HG02970 (cell line): ENCODE measurements around the gene PDE4B.

Experiments
- ATAC-seq: cut with Tn5 transposase; IDR thresholded peaks from one replicate; pipeline ENCODE4 v1.9.1; 2021; ENCODE audit warnings: mild to moderate bottlenecking, moderate library complexity, moderate number of reproducible peaks; ENCODE audit not compliant: unreplicated experiment, low FRiP score

Gene PDE4B

GRCh38 chr1:66167267-66167666 lies 374.6 kb downstream of the PDE4B start:
- ATAC-seq, result no peak

DNA sequence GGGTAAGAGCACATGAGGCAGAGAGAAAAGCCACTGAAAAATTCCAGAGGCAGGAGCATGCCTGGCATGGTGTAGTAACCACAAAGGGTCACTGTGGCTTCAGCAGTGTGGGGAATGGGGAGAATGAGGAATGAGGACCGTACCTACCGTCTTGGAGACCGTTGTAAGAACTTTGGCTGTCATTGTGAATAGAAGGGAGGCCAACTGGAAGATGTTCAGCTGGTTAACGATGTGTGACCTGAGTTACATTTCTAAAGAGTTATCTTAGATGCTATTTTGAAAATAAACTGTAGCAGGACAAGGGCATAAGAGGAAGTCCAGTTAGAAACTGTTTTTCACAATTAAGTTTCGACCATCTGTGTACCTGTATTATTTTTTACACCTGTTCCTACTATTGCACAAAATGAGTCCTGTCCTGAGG lies 375.8 kb downstream of the PDE4B start:
- ATAC-seq, result no peak

GRCh38 chr1:66168948-66169671 lies 376.4 kb downstream of the PDE4B start:
- no peak for ATAC-seq

GRCh38 chr1:66172272-66172671 lies 379.6 kb downstream of the PDE4B start:
- no peak for ATAC-seq

DNA sequence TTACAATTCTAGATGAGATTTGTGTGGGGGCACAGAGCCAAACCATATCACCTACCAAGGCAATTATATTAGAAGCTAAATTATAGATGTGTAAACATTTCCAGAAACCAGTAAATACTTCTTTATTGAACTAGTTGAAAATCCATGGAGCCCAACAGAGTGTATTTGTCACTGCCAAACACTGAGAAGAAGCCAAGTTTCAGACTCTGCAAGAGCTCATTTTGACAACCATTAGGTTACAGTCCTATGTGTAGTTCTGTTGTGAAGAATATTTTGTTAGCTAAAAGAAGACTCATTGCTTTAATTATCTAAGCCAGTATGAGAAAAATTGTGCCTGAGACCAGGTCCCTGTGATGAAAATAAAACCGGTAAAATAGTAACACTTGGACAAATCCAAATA lies 382.4 kb downstream of the PDE4B start:
- no peak for ATAC-seq

DNA sequence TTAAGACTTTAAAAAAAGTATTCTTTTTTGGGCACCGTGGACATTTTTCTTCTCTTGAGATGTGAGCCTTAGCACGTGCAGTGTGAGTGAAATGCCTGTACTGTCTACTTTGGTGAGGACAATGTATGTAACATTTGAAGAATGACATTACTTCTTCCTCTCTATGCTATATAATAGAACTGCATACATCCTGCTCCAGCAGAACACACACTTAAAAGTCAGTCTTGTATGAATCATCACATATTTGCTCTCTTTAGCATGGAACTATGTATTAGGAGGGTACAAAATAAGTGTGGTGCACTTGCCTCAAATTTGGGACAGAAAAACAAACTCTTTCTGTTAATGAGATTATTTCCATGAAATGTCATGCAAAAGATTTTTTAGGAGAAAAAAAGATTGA lies 382.9 kb downstream of the PDE4B start:
- ATAC-seq, result no peak

DNA sequence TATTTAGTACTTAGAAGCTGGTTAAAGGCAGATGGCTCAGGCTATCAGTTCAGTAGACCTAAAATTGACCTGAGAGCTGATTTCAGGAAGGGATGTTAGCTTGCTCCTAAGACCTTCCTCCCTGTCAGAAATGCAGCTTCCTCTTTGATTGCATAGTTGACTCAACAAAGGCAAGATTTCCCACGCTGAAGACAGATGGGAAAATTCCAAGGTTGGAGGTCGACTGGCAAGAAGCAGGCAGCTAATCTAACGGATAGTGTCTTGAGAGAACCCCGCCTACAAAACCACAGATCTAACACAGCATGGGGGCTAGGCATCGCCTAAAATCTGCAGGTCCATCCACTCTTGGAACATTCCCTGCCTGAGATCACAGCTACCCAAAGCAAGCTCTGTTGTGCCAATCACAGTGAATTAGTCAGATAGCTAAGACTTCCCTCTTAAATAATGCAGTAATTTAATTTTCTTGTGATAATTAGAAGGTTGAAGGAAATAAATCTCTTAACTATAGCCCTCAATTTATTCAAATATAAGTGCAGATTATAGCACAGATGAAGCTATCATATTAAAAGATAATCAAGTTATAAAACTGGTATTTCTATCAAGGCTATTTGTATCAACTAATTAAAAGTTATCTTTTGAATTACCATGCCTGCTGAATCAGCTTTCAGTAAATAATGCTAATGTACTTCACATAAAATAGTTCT lies 383.5 kb downstream of the PDE4B start:
- no peak for ATAC-seq

GRCh38 chr1:66176832-66177231 lies 384.1 kb downstream of the PDE4B start:
- ATAC-seq, result no peak

DNA sequence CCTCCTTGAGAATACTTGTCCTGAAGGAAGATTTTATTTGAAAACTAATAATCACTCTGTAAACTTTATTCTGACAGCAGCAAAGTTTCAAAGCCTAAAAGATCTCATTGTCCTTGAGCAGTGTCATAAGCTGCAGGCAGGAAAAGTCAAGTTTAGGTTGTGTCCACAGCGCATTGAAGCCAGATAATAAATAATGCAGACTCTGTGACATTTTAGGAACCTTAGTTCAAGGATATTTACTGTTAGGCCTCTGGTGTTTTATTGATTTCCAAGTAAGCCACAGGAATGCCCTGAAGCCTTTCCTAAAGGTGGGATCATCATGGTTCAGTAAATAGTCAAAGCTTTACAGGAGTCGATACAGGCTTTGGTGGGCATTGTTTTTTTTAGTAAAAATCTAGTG lies 384.8 kb downstream of the PDE4B start:
- no peak for ATAC-seq

- ATAC-seq, result no peak
Observed at GRCh38 chr1:66182026-66182425, 389.3 kb downstream of the PDE4B start.

DNA sequence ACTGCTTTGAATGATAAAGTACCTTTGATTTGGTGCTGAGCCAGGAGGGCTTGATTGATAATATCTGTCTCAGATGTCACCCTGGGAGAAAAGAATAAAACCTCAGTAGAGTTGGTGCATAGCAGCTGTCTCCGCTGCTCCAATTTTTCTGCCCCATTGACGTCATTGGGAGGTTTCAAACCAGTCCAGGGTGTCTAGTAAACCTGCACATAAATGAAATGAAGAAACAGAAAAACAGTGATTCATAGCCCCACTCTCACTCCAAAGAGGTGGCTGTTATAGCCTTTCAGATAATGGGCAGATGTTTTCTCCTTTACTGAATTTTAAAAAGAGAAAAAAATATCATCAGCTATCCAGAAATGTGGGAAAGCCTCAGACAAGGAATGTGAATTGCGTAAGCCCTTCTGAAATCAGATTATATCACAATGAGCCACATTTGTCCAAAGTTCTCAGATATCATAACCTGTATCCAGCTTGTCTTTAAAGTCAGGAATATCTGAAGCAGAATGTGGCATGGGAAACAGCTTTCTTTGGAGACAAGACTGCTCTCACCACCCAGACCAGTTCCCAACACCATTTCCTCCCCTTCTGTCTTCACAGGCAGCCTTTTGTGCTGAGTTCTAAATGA lies 390.0 kb downstream of the PDE4B start:
- ATAC-seq, result no peak

- no peak for ATAC-seq
Observed at GRCh38 chr1:66183400-66183799, 390.7 kb downstream of the PDE4B start.

GRCh38 chr1:66197120-66197519 lies 404.4 kb downstream of the PDE4B start:
- ATAC-seq, result no peak

GRCh38 chr1:66197785-66198184 lies 405.1 kb downstream of the PDE4B start:
- no peak for ATAC-seq

- no peak for ATAC-seq
Observed at GRCh38 chr1:66206563-66207144, 414.0 kb downstream of the PDE4B start.

GRCh38 chr1:66207484-66207883 lies 414.8 kb downstream of the PDE4B start:
- no peak for ATAC-seq

DNA sequence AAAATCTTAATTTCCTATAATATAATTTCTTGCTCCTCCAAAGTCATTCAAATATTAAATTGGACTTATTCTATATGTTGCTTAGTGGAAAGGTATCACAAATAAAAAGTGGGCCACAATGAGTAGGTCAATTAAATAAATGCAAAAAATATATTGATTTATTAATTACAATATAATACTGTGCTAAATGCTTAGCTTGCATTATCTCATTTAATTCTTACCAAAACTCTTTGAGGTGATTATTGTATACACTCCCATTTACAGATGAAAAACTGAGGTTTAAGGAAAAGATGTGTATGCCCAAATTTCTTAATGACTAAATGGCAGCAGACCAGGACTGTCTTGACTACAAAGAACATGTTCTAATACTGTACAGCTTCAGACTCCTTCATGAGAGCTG lies 415.9 kb downstream of the PDE4B start:
- no peak for ATAC-seq

GRCh38 chr1:66210635-66211244 lies 418.0 kb downstream of the PDE4B start:
- ATAC-seq, result no peak

GRCh38 chr1:66211521-66211920 lies 418.8 kb downstream of the PDE4B start:
- ATAC-seq, result no peak

DNA sequence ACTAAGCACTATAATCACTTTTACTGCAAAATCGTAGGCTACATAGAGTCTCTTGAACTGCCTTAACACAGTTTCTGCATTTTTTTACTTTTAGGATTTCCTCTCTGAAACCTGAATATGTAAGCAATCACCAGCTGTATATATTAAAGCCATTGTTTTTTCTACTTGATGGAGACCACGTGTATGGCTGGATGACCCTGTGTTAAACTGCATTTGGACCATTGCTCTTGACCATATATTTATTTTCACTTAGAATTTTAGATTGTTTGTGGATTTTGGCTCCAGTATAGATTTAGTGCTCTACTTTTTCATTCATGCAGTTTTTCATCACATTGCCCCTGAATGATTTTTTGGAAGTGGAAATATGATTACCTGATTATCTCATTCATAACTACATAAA lies 420.8 kb downstream of the PDE4B start:
- no peak for ATAC-seq

DNA sequence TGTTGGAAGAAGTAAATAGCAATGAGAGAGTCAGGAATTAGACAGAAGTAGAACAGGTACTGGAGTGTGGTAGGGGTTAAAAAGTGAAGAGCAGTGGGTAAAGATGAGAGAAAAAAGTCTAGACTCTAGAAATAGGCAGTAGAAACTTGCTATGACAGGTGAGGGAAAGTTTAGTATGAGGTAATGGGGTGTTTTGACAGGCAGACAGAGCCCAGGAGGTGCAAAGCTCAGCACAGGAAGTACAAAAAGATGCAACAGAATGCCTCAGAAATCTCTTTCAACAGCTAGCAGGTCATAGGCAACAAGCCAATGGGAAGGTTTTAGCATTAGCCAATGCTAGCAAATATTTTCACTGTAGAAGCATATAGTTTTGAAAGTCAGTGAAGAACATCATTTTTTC lies 422.2 kb downstream of the PDE4B start:
- no peak for ATAC-seq
